Mesenchymal stem cell (in vitro differentiated cells and primary cell): ENCODE data around the gene CCNL1. TPM values are rescaled to one million over a fixed set of nuclear protein-coding genes. Genes with fewer than 3 reads are reported as not detected.
A peak's percentile ranks its signal among the peaks of the same experiment; 100 is the strongest.

ENCODE experiments used
- DNase-seq: peaks from one replicate; pipeline ENCODE4 v3.0.0-alpha.2; 2013
- H2AFZ ChIP-seq: one replicate; pipeline ENCODE4 v1.6.1; 2013; ENCODE audit warnings: low read depth, mild to moderate bottlenecking, control low read depth, inconsistent platforms, low read length, moderate library complexity
- H2AK5ac ChIP-seq: 2 replicates; pipeline ENCODE4 v1.6.1; 2013; ENCODE audit warnings: low read length, moderate library complexity, mild to moderate bottlenecking, inconsistent platforms; ENCODE audit not compliant: severe bottlenecking
- H2BK120ac ChIP-seq: one replicate; pipeline ENCODE4 v1.6.1; 2013; ENCODE audit warnings: low read depth, mild to moderate bottlenecking, inconsistent platforms, low read length, moderate library complexity
- H2BK12ac ChIP-seq, 2 experiments: one replicate each; pipeline ENCODE4 v1.6.1; 2013; ENCODE audit warnings: inconsistent platforms in 2 of 2, low read length in 2 of 2, mild to moderate bottlenecking in 2 of 2, moderate library complexity in 2 of 2, control low read depth in 1 of 2
- H2BK15ac ChIP-seq: one replicate; pipeline ENCODE4 v1.6.1; 2013; ENCODE audit warnings: mild to moderate bottlenecking, low read depth, inconsistent platforms; ENCODE audit not compliant: poor library complexity, severe bottlenecking
- H2BK5ac ChIP-seq: 2 replicates; pipeline ENCODE4 v1.6.1; 2013; ENCODE audit warnings: low read depth, mild to moderate bottlenecking, low read length, control low read depth, inconsistent platforms; ENCODE audit not compliant: poor library complexity, severe bottlenecking
- H3K14ac ChIP-seq, 2 experiments: one replicate each; pipeline ENCODE4 v1.6.1; 2013; ENCODE audit warnings: inconsistent platforms in 2 of 2, low read length in 2 of 2, control low read depth in 1 of 2, mild to moderate bottlenecking in 1 of 2, moderate library complexity in 1 of 2
- H3K18ac ChIP-seq, 2 experiments: one replicate each; pipeline ENCODE4 v1.6.1; 2013; ENCODE audit warnings: inconsistent platforms in 2 of 2, low read length in 2 of 2, control low read depth in 1 of 2, low read depth in 1 of 2, mild to moderate bottlenecking in 1 of 2
- H3K23ac ChIP-seq, 2 experiments: one replicate each; pipeline ENCODE4 v1.6.1; 2013; ENCODE audit warnings: inconsistent platforms in 2 of 2, low read length in 2 of 2, mild to moderate bottlenecking in 2 of 2, moderate library complexity in 2 of 2, control low read depth in 1 of 2
- H3K27ac ChIP-seq: 2 replicates; pipeline ENCODE4 v1.5.1; 2013; ENCODE audit warnings: mild to moderate bottlenecking, moderate library complexity, low read length, control low read depth, inconsistent platforms; ENCODE audit not compliant: poor library complexity, severe bottlenecking
- H3K27me3 ChIP-seq, 2 experiments: 2 replicates each; pipeline versions ENCODE4 v1.6.1 to v1.7.0; 2013; ENCODE audit warnings: low read length in 2 of 2, mild to moderate bottlenecking in 2 of 2, moderate library complexity in 2 of 2, control low read depth in 1 of 2, inconsistent platforms in 1 of 2; ENCODE audit not compliant: control insufficient read depth in 1 of 2, insufficient read depth in 1 of 2
- H3K36me3 ChIP-seq, 2 experiments: 2 replicates each; pipeline versions ENCODE4 v1.6.1 to v1.7.0; 2013; ENCODE audit warnings: low read length in 2 of 2, control low read depth in 1 of 2, inconsistent platforms in 1 of 2, low read depth in 1 of 2, mild to moderate bottlenecking in 1 of 2; ENCODE audit not compliant: insufficient read depth in 2 of 2, control insufficient read depth in 1 of 2
- H3K4ac ChIP-seq, 2 experiments: one replicate each; pipeline ENCODE4 v1.6.1; 2013; ENCODE audit warnings: inconsistent platforms in 2 of 2, low read length in 2 of 2, mild to moderate bottlenecking in 2 of 2, moderate library complexity in 2 of 2, control low read depth in 1 of 2, low read depth in 1 of 2
- H3K4me1 ChIP-seq: 2 replicates; pipeline ENCODE4 v1.6.1; 2013; ENCODE audit warnings: low read depth, low read length, control low read depth; ENCODE audit not compliant: control insufficient read depth, insufficient read depth
- H3K4me2 ChIP-seq: 2 replicates; pipeline ENCODE4 v1.6.1; 2013; ENCODE audit warnings: low read length, mild to moderate bottlenecking, inconsistent platforms; ENCODE audit not compliant: poor library complexity, severe bottlenecking
- H3K4me3 ChIP-seq, 2 experiments: 2 replicates each; pipeline versions ENCODE4 v1.5.1 to v1.7.0; 2013; ENCODE audit warnings: low read length in 2 of 2, mild to moderate bottlenecking in 2 of 2, control low read depth in 1 of 2, low read depth in 1 of 2; ENCODE audit not compliant: insufficient read depth in 1 of 2
- H3K79me1 ChIP-seq: replicated peaks from 2 replicates; pipeline ENCODE4 v1.6.1; 2013; ENCODE audit warnings: mild to moderate bottlenecking, control low read depth, low read length, inconsistent platforms; ENCODE audit not compliant: poor library complexity, severe bottlenecking
- H3K9ac ChIP-seq: 2 replicates; pipeline ENCODE4 v1.7.0; 2013; ENCODE audit warnings: mild to moderate bottlenecking, low read length, moderate library complexity
- H3K9me3 ChIP-seq: 2 replicates; pipeline ENCODE4 v1.7.0; 2013; ENCODE audit warnings: mild to moderate bottlenecking, low read length; ENCODE audit not compliant: control insufficient read depth
- H4K8ac ChIP-seq: one replicate; pipeline ENCODE4 v1.6.1; 2013; ENCODE audit warnings: inconsistent platforms, mild to moderate bottlenecking, low read length, moderate library complexity
- H4K91ac ChIP-seq: one replicate; pipeline ENCODE4 v1.6.1; 2013; ENCODE audit warnings: mild to moderate bottlenecking, low read length, inconsistent platforms
- WGBS: methylation state at CpG from one replicate; pipeline ENCODE4 v1.1.7; 2013; ENCODE audit warnings: mixed read lengths; 5-methylcytosine and 5-hydroxymethylcytosine counted together
- small RNA-seq: library from polyadenylated mRNA; stranded (forward); fragments of <200 nt; extraction: miRNeasy Mini kit (QIAGEN cat#:217004); gene quantifications from one replicate; pipeline ENCODE3, GENCODE V24; 2013; ENCODE audit warnings: low read depth

The CCNL1 gene

DNA sequence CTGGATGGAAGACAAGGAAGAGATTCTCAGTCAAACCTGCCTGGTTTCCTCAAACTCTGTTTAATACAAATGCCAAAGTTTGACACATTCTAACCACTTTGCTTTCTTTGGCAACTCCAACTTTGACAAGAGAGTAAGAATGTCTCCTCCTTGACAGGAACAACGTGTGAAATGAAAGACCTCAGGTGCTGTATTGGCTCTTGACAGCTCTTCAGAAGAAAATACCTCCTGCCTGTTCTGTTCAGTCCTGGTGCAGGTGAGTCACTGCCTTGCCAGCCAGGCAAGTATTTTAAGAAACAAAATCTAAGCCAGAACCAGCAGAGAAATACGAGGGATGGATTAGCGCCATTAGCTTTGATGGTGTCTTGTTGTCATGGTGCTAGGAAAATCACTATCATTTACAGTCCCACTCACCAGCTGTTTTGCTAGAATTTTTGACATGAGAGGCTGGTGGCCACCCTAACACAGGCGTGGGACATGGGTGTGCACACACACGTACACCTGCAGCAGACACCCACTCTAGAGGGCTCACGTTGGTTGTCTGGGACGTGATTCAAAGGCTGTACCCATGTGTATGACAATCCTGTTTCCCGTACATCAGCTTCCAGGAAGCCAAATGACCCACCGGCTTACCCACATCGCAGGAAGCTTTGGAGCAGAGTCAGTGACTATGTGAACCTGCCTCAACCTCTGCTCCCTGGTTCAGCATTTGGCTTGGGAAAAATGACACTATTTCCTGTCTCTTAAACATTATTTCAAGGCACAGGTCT is 60.4 kb downstream of the CCNL1 start:
- H2BK120ac ChIP-seq, result no peak overlapping the region
- no peak overlapping the region for H2AFZ ChIP-seq
- H2BK5ac ChIP-seq, result no peak overlapping the region
- H2BK12ac ChIP-seq, result peak overlapping the region in 1 of 2 experiments; percentile 33
- no peak overlapping the region for H3K4me3 ChIP-seq
- no peak overlapping the region for H4K8ac ChIP-seq
- no peak overlapping the region for H4K91ac ChIP-seq
- H3K4me1 ChIP-seq, result peaks cover 3% of the 10 kb centered on the region
- H3K14ac ChIP-seq, result no peak overlapping the region
- no peaks in the 10 kb centered on the region for H3K36me3 ChIP-seq
- H3K79me1 ChIP-seq, result no peaks in the 10 kb centered on the region
- no peak overlapping the region for H3K27ac ChIP-seq
- no peak overlapping the region for H3K23ac ChIP-seq
- no peak for DNase-seq
- peak overlapping the region in 1 of 2 experiments; percentile 23 for H3K18ac ChIP-seq
- no peak overlapping the region for H3K4me2 ChIP-seq
- 92% methylated on average over 10 of the region's 10 CpGs for WGBS
- no peaks in the 10 kb centered on the region for H3K9me3 ChIP-seq
- no peak overlapping the region for H2BK15ac ChIP-seq
- H3K27me3 ChIP-seq, result no peaks in the 10 kb centered on the region
- H2AK5ac ChIP-seq, result no peak overlapping the region
- H3K4ac ChIP-seq, result no peak overlapping the region
- no peak overlapping the region for H3K9ac ChIP-seq

DNA sequence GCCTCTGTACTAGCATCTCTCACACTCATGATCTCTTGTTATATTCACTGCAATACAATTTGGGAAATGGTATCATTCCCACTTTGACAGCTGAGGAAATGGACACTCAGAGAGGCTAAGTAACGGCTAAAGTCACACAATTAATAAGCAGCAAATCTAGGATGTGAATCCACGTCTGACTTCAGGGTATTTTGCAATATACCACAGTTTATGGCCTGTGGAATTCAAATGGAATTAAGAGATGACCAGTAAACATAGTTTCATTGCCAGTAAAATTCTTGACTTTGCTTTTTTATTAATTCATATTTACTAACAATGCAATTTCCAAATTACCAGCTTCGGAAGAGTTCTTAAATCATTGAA is 61.1 kb downstream of the CCNL1 start:
- Histone ChIP-seq H2BK5ac (no peak overlapping the region), H3K9ac (no peak overlapping the region), H3K27me3 (no peaks in the 10 kb centered on the region), H3K4ac (no peak overlapping the region), H3K14ac (no peak overlapping the region), H3K4me2 (no peak overlapping the region), H4K91ac (no peak overlapping the region), H3K23ac (no peak overlapping the region), H2AK5ac (no peak overlapping the region), H3K4me3 (no peak overlapping the region), H3K18ac (no peak overlapping the region), H3K27ac (no peak overlapping the region), H2BK120ac (no peak overlapping the region), H3K79me1 (no peaks in the 10 kb centered on the region), H3K4me1 (peaks cover 4% of the 10 kb centered on the region), H2BK12ac (no peak overlapping the region), H4K8ac (no peak overlapping the region), H3K9me3 (no peaks in the 10 kb centered on the region), H2AFZ (no peak overlapping the region), H2BK15ac (no peak overlapping the region), H3K36me3 (no peaks in the 10 kb centered on the region)
- WGBS, result 58% methylated on average over 2 of the region's 3 CpGs
- peak; percentile 65 for DNase-seq

DNA sequence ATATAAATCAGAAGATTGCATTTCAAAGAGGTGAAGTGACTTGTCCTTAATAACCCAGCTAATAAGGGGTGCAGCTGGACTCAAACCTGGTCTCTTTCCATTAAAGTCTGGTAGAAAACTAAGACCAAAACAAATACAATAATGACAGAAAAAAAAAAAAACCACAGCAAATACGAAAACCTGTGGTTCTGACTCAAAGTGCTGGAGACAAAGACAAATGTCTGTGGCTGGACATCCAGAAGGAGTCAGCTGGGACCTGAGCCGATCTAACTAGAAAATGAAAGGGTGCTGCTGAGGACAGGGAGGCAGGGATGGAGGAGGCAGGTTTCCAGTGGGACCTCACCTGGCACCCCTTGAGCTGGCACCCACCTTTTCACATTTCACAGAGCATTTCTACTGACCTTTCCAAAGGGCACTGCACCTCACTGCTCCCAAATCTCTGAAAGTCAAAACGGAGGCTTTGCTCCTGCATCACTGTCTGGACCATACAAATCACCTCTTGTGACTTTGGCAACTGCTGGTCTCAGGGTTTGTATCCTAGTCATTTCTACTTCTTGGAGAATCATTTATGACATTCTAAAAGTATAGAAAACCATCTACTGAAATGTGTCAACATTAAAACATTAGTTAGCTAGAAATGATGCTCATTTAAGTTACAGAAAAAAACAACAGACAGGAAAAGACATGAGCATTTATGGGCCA is 61.7 kb downstream of the CCNL1 start:
- Histone ChIP-seq H3K9ac (no peak overlapping the region), H3K18ac (no peak overlapping the region), H4K8ac (no peak overlapping the region), H3K23ac (no peak overlapping the region), H3K79me1 (no peaks in the 10 kb centered on the region), H3K9me3 (no peaks in the 10 kb centered on the region), H3K27me3 (no peaks in the 10 kb centered on the region), H2BK12ac (no peak overlapping the region), H3K27ac (no peak overlapping the region), H2BK120ac (no peak overlapping the region), H3K4me1 (peaks cover 4% of the 10 kb centered on the region), H2BK15ac (no peak overlapping the region), H3K36me3 (no peaks in the 10 kb centered on the region), H3K4me3 (no peak overlapping the region), H2AK5ac (no peak overlapping the region), H3K14ac (peak overlapping the region in 1 of 2 experiments; percentile 6), H3K4ac (no peak overlapping the region), H2BK5ac (no peak overlapping the region), H4K91ac (no peak overlapping the region), H2AFZ (no peak overlapping the region), H3K4me2 (no peak overlapping the region)
- WGBS, result 85% methylated on average over 3 of the region's 3 CpGs
- DNase-seq, result no peak

Small RNA genes within 50 kb of the gene (small RNA-seq; reads per million reads assigned to genes)
- gene RF00019 (not detected), gene RNA5SP146 (not detected)
